Suprapubic skin (tissue), 4 donors: ENCODE measurements around the gene AKT2. TPM values are rescaled to one million over a fixed set of nuclear protein-coding genes. Genes with fewer than 3 reads are reported as not detected.

Experiments used
- DNase-seq, 2 donors: peaks; one replicate each; pipeline ENCODE4 v3.0.0-alpha.2; 2019; ENCODE audit warnings: low spot score in 2 of 2
- H3K27ac ChIP-seq: fragments of 200-600 bp; sonication (generic); one replicate; pipeline ENCODE4 v1.5.1; 2019
- H3K27me3 ChIP-seq: fragments of 200-600 bp; sonication (generic); one replicate; pipeline ENCODE4 v1.5.1; 2019
- H3K36me3 ChIP-seq: fragments of 200-600 bp; sonication (generic); one replicate; pipeline ENCODE4 v1.5.1; 2019
- H3K4me1 ChIP-seq: fragments of 200-600 bp; sonication (generic); one replicate; pipeline ENCODE4 v1.5.1; 2019
- H3K4me3 ChIP-seq: fragments of 200-600 bp; sonication (generic); one replicate; pipeline ENCODE4 v1.5.1; 2019; ENCODE audit warnings: mild to moderate bottlenecking
- H3K9me3 ChIP-seq: fragments of 200-600 bp; sonication (generic); one replicate; pipeline ENCODE4 v1.5.1; 2019
- CTCF ChIP-seq, 2 donors: fragments of 200-600 bp in 1 of 2; fragments of 450-650 bp in 1 of 2; sonication (generic) in 1 of 2; IDR thresholded peaks; one replicate each; pipeline ENCODE4 v1.5.1; 2016 to 2019; ENCODE audit warnings: antibody characterized with exemption in 2 of 2, mild to moderate bottlenecking in 1 of 2, moderate library complexity in 1 of 2
- EP300 ChIP-seq: sonication (generic); formaldehyde crosslinking; IDR thresholded peaks from one replicate; pipeline ENCODE4 v1.6.1; 2017; ENCODE audit warnings: antibody characterized with exemption
- POLR2A ChIP-seq, 2 donors: fragments of 450-650 bp; IDR thresholded peaks; one replicate each; pipeline ENCODE4 v1.6.1; 2017; ENCODE audit warnings: antibody characterized with exemption in 2 of 2, mild to moderate bottlenecking in 2 of 2, moderate library complexity in 2 of 2
- POLR2AphosphoS5 ChIP-seq, 3 donors: sonication (generic); formaldehyde crosslinking; IDR thresholded peaks; one replicate each; pipeline ENCODE4 v1.6.1; 2017; ENCODE audit warnings: antibody characterized with exemption in 3 of 3
- WGBS: methylation state at CpG from one replicate; pipeline ENCODE4 v1.1.5; 2018; 5-methylcytosine and 5-hydroxymethylcytosine counted together
- total RNA-seq, 4 donors: library from RNA; depleted of rRNA; stranded (reverse); fragments of >200 nt; gene quantifications; one replicate each; pipeline ENCODE4 v1.1.0, GENCODE V29; 2016

AKT2 gene
- total RNA-seq, 4 donors from 2014 or later = 76.4 to 146 (median 92.3) TPM

DNA sequence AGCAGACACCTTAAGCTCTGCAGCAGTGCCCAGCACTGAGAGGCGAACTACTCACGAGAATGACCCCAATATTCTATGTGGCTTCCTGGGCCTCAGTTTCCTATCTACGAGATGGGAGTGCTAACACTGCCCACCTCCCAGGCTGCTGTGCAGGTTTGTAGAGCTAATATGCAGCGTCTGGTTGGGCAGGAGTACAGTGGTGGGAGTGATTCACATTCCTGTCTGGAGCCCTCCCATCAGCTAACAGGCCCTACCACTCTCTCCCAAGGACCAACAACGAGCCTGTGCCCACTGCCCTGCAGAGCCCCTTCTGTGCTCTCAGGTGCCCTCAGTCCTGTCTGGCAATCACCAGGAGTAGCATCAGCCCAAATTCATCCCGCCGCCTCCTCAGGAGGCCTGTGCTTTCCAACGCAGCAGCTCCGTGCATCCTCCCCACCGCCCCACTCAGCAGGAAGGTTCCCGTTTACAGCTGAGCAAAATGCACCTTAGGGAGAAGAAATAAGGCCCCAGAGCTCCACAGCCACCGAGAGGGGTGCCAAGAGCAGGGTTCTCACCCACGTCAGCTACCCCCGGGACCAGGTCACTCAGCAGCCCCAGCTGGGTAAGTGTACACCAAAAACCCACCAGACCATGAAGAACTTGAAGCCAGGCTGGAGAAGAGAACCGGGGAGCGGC, 6.6 kb downstream of the AKT2 start:
- no peak for DNase-seq
- 57% methylated on average over 13 of the region's 16 CpGs for WGBS
- Histone ChIP-seq H3K9me3 (no peaks in the 10 kb centered on the region), H3K27ac (peak overlapping the region; percentile 78), H3K4me1 (peaks cover 84% of the 10 kb centered on the region), H3K4me3 (peak overlapping the region; percentile 33), H3K27me3 (no peaks in the 10 kb centered on the region), H3K36me3 (no peaks in the 10 kb centered on the region)
- TF ChIP-seq POLR2AphosphoS5 (IDR thresholded peaks at IDR 0.05) (no peak), EP300 (no peak), POLR2A (IDR thresholded peaks at IDR 0.05) (no peak), CTCF (IDR thresholded peaks at IDR 0.05) (no peak)

DNA sequence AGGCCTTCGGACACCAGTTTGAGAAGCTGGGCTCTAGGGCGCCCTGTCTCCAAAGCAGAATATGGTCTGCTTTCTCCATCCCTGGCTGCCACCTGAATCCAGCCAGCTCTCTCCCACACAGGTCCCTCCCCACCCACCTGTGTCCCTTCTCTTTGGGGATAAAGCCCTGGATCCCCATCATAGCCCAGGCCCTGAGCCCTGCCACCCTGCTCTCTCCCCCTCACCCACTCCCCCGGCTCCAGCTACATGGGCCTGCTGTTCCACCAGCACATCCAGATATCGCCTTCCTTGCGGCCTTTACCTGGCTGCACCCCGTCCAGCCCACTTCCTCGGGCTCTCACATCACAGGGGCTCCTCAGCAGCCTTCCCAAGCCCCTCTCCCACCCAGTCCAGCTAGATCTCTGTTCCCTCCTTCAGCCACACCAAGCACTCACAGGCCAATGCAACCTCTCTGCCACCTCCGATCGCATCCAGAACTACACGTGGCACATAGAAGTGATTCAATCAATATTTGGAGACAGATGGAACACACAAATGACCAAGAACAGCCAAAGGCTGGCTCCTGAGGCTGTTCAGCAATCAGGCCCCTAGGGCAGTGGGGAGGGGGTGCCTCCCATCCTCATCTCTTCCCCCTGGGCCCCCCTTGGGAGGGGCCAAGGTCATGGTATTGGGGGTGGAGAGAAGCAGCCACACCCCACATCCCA, 7.6 kb downstream of the AKT2 start:
- no peak for DNase-seq
- no peaks in the 10 kb centered on the region for H3K27me3 ChIP-seq
- H3K4me1 ChIP-seq = peaks cover 75% of the 10 kb centered on the region
- 72% methylated on average over 10 of the region's 10 CpGs for WGBS
- TF ChIP-seq POLR2A (IDR thresholded peaks at IDR 0.05) (no peak), CTCF (IDR thresholded peaks at IDR 0.05) (no peak), EP300 (no peak), POLR2AphosphoS5 (IDR thresholded peaks at IDR 0.05) (no peak)
- H3K4me3 ChIP-seq = no peak overlapping the region
- H3K36me3 ChIP-seq = peaks cover 2% of the 10 kb centered on the region
- no peak overlapping the region for H3K27ac ChIP-seq
- H3K9me3 ChIP-seq = no peaks in the 10 kb centered on the region

DNA sequence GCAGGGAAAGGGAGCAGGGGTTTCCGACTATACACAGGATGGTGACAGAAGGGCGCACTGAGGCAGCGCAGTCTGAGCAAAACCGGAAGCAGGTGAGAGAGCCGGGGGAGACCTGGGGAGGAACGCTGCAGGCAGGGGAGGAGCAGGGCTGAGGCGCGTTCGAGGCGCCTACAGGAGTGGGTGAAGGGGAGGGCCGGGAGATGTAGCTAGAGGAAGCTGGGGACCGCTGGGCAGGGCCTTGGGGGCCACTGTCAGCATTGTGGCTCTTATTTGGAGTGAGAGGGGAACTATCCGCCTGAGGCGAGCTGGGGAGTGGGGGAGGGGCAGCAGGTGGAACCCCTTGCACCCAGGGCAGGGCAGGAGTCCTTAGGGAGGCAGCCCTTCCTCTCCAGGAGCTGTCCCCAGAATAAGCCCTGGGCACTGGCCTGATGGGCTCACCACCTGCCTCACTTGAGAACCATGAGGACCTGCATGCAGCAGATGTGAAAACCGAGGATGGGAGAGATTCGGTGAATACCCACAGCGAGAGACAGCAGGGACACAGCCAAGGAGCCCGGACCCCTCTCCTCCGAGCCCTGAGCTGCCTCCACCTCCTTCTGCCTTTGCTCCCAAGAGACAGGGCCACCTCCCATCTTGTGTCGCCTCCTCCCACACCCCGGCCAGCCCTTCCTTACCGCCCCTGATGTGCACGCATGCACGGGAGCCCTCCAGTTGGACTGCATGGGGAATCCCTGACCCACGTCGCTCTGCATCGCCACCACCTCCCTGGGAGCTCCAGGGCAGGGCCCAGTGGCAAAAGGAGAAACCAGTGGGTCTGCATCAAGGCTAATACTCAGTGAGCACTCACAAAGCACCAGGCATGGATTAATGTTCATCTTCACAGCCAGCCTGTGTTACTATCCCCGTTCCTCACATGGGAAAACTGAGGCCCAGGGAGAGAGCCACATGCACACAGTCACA, 10.3 kb downstream of the AKT2 start:
- Histone ChIP-seq H3K27ac (no peak overlapping the region), H3K4me3 (no peak overlapping the region), H3K4me1 (peaks cover 49% of the 10 kb centered on the region), H3K27me3 (no peaks in the 10 kb centered on the region), H3K36me3 (peaks cover 7% of the 10 kb centered on the region), H3K9me3 (no peaks in the 10 kb centered on the region)
- 56% methylated on average over 26 of the region's 28 CpGs for WGBS
- no peak for DNase-seq
- TF ChIP-seq POLR2AphosphoS5 (IDR thresholded peaks at IDR 0.05) (no peak), CTCF (IDR thresholded peaks at IDR 0.05) (no peak), EP300 (no peak), POLR2A (IDR thresholded peaks at IDR 0.05) (no peak)

DNA sequence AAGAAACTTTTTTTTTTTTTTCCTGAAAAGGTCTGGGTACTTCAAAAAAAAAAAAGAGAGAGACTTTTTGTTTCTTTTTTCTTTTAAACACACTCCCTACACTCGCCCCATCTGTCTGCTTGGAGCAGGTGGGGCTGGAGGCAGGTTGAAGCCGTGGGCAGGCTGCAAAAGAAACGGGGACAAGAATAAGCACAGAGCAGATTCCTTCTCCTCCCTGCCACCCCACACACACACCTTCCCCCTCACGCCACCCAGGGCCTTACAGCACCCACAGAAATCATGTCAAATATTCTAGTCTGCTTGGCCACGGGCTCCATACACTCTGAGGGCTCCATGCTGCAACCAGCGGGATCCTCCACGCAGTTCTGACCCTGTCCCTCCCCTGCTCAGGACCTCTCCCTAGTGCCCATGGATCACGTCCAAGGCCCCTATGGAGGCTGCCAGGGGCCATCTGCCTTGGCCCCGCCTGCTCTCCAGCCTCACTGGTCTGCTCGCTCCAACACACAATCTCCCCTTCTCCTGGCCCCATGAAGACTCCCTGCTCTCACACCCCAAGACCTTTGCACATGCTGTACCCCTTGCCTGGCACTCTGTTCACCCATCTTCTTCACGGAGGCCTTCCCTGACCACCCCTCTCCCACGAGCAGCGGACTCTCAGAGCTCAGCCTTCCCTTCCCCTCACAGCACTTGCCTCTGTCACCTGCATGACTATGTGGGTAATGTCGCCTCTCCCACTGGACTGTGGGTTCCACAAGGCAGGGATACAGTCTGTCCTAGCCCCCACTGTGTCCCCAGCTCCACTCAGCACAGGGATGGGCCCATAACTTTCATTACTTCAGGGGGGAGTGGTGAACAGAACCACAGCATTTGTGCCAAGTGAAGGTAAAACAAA, 11.4 kb downstream of the AKT2 start:
- H3K4me1 ChIP-seq = peaks cover 38% of the 10 kb centered on the region
- H3K9me3 ChIP-seq = no peaks in the 10 kb centered on the region
- no peaks in the 10 kb centered on the region for H3K27me3 ChIP-seq
- H3K27ac ChIP-seq = no peak overlapping the region
- 63% methylated on average over 14 of the region's 14 CpGs for WGBS
- TF ChIP-seq EP300 (no peak), POLR2AphosphoS5 (IDR thresholded peaks at IDR 0.05) (no peak), CTCF (IDR thresholded peaks at IDR 0.05) (no peak), POLR2A (IDR thresholded peaks at IDR 0.05) (no peak)
- H3K4me3 ChIP-seq = no peak overlapping the region
- peaks cover 8% of the 10 kb centered on the region for H3K36me3 ChIP-seq
- DNase-seq = no peak
